PC-9 (cell line): ENCODE data around the gene ELOA2. TPM values are rescaled to one million over a fixed set of nuclear protein-coding genes. Genes with fewer than 3 reads are reported as not detected.

Experiments used
- Bru-seq: library from RNA; stranded (reverse); fragments of 400-500 nt; gene quantifications from one replicate; lab custom pipeline; 2021; lab: Mats Ljungman, UMichigan
- BruChase-seq, 2 experiments: library from RNA; stranded (reverse); fragments of 400-500 nt; gene quantifications; one replicate each; lab custom pipeline; 2021; lab: Mats Ljungman, UMichigan
- BruUV-seq: library from RNA; stranded (reverse); fragments of 400-500 nt; replicated peaks from 2 replicates; lab custom pipeline; 2021; lab: Mats Ljungman, UMichigan
- CTCF ChIA-PET: fragments of 300-600 bp; sonication (Branson Sonifier 250); formaldehyde crosslinking; loops from one replicate; lab custom pipeline; 2022; ENCODE audit warnings: antibody characterized with exemption; lab: Charles Lee
- POLR2A ChIA-PET: fragments of 300-600 bp; sonication (Branson Sonifier 250); formaldehyde crosslinking; loops from one replicate; lab custom pipeline; 2022; ENCODE audit warnings: antibody characterized with exemption; ENCODE audit not compliant: unreplicated experiment; lab: Charles Lee
- DNase-seq, 2 experiments: peaks; one replicate each; pipeline versions ENCODE4 v3.0.0 to v3.0.0-alpha.2; 2015 to 2022; ENCODE audit warnings: mixed read lengths in 1 of 2
- H2AFZ ChIP-seq: fragments of 200-600 bp; sonication (generic); 2 replicates; pipeline ENCODE4 v1.8.1; 2017; ENCODE audit warnings: antibody characterized with exemption
- H3F3A ChIP-seq: fragments of 200-600 bp; sonication (generic); 2 replicates; pipeline ENCODE4 v1.8.1; 2017; ENCODE audit warnings: antibody characterized with exemption, mild to moderate bottlenecking, low read depth; ENCODE audit not compliant: insufficient read depth
- H3K27ac ChIP-seq: fragments of 200-600 bp; sonication (generic); 2 replicates; pipeline ENCODE4 v1.6.1; 2016; ENCODE audit warnings: mixed run types
- H3K27me3 ChIP-seq: fragments of 200-600 bp; sonication (generic); 2 replicates; pipeline ENCODE4 v1.6.1; 2016; ENCODE audit warnings: low read depth, mixed run types; ENCODE audit not compliant: insufficient read depth
- H3K36me3 ChIP-seq: fragments of 200-600 bp; sonication (generic); 2 replicates; pipeline ENCODE4 v1.6.1; 2016; ENCODE audit warnings: low read depth, mixed run types
- H3K4me1 ChIP-seq: fragments of 200-600 bp; sonication (generic); replicated peaks from 2 replicates; pipeline ENCODE4 v1.6.1; 2016; ENCODE audit warnings: mixed run types; ENCODE audit not compliant: insufficient read depth
- H3K4me2 ChIP-seq: fragments of 200-600 bp; sonication (generic); 2 replicates; pipeline ENCODE4 v1.6.1; 2017; ENCODE audit warnings: mixed run types
- H3K4me3 ChIP-seq: fragments of 200-600 bp; sonication (generic); 2 replicates; pipeline ENCODE4 v1.6.1; 2016; ENCODE audit warnings: mixed run types
- H3K79me2 ChIP-seq: fragments of 200-600 bp; sonication (generic); 2 replicates; pipeline ENCODE4 v1.6.1; 2017; ENCODE audit warnings: low read depth, mixed run types
- H3K9me2 ChIP-seq: fragments of 200-600 bp; sonication (generic); 2 replicates; pipeline ENCODE4 v1.8.1; 2017; ENCODE audit warnings: mild to moderate bottlenecking; ENCODE audit not compliant: insufficient read depth
- H3K9me3 ChIP-seq: fragments of 200-600 bp; sonication (generic); 2 replicates; pipeline ENCODE4 v1.8.1; 2016; ENCODE audit warnings: low read depth; ENCODE audit not compliant: insufficient read depth
- H4K20me1 ChIP-seq: fragments of 200-600 bp; sonication (generic); 2 replicates; pipeline ENCODE4 v1.8.1; 2017; ENCODE audit not compliant: insufficient read depth
- EZH2 ChIP-seq: fragments of 200-600 bp; sonication (generic); IDR thresholded peaks from 2 replicates; pipeline ENCODE4 v1.8.0; 2017; ENCODE audit warnings: antibody characterized with exemption, low read depth
- intact Hi-C: fragments of 100-400 bp; cut with micrococcal nuclease; formaldehyde crosslinking; loops from one replicate; pipeline ENCODE4 v1.10.0; 2022; ENCODE audit not compliant: unreplicated experiment
- long read RNA-seq: library from polyadenylated mRNA; stranded (forward); transcript quantifications from one replicate; pipeline ENCODE4 v2.0.0, GENCODE V29; 2022
- total RNA-seq: library from RNA; stranded (reverse); gene quantifications from 2 replicates; pipeline ENCODE4 v1.2.3, GENCODE V29; 2021
- TF ChIP-seq, protein P1 (sequence below): fragments of 200-600 bp; sonication (generic); conservative IDR thresholded peaks from 2 replicates; pipeline ENCODE4 v1.6.1; 2017; ENCODE audit warnings: mixed run types, antibody characterized with exemption, mild to moderate bottlenecking, moderate library complexity

ELOA2 gene, protein sequence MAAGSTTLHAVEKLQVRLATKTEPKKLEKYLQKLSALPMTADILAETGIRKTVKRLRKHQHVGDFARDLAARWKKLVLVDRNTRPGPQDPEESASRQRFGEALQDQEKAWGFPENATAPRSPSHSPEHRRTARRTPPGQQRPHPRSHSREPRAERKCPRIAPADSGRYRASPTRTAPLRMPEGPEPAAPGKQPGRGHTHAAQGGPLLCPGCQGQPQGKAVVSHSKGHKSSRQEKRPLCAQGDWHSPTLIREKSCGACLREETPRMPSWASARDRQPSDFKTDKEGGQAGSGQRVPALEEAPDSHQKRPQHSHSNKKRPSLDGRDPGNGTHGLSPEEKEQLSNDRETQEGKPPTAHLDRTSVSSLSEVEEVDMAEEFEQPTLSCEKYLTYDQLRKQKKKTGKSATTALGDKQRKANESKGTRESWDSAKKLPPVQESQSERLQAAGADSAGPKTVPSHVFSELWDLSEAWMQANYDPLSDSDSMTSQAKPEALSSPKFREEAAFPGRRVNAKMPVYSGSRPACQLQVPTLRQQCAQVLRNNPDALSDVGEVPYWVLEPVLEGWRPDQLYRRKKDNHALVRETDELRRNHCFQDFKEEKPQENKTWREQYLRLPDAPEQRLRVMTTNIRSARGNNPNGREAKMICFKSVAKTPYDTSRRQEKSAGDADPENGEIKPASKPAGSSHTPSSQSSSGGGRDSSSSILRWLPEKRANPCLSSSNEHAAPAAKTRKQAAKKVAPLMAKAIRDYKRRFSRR
- total RNA-seq (not detected in 2 replicates), Bru-seq, nascent RNA (not detected), BruChase-seq, experiment 1, labeled RNA remaining after a 2-hour chase (not detected), BruChase-seq, experiment 2, labeled RNA remaining after a 6-hour chase (not detected)
- long read RNA-seq, result 0 reads

GRCh38 chr18:47035156-47035671 lies at the start of gene ELOA2:
Gene ELOA2 (minus strand): TSS chr18:47035621. CDS start chr18:47035264, 357 bp downstream.
- intact Hi-C loops, result no loop called here
- Histone ChIP-seq H3K4me3 (no peak within 1 kb of the TSS), H3K4me2 (no peak within 1 kb of the TSS), H4K20me1 (no peaks in the 10 kb centered on the region), H3K79me2 (no peaks in the 10 kb centered on the region), H3K9me2 (no peaks in the 10 kb centered on the region), H3K4me1 (no peaks in the 10 kb centered on the region), H2AFZ (no peak within 1 kb of the TSS), H3K27me3 (peaks cover 17% of the 10 kb centered on the region; the same call in 1 of the 2 replicates), H3F3A (no peaks in the 10 kb centered on the region), H3K36me3 (no peaks in the 10 kb centered on the region), H3K9me3 (no peaks in the 10 kb centered on the region), H3K27ac (no peak within 1 kb of the TSS)
- no peak for TF ChIP-seq EZH2
- TF ChIP-seq, protein P1, sequence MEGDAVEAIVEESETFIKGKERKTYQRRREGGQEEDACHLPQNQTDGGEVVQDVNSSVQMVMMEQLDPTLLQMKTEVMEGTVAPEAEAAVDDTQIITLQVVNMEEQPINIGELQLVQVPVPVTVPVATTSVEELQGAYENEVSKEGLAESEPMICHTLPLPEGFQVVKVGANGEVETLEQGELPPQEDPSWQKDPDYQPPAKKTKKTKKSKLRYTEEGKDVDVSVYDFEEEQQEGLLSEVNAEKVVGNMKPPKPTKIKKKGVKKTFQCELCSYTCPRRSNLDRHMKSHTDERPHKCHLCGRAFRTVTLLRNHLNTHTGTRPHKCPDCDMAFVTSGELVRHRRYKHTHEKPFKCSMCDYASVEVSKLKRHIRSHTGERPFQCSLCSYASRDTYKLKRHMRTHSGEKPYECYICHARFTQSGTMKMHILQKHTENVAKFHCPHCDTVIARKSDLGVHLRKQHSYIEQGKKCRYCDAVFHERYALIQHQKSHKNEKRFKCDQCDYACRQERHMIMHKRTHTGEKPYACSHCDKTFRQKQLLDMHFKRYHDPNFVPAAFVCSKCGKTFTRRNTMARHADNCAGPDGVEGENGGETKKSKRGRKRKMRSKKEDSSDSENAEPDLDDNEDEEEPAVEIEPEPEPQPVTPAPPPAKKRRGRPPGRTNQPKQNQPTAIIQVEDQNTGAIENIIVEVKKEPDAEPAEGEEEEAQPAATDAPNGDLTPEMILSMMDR, result no peak
- ChIA-PET POLR2A (no interaction called here), CTCF (no interaction called here)
- no TSS peak for BruUV-seq
- no peak for DNase-seq

GRCh38 chr18:47081578-47081977 lies 46.2 kb upstream of the ELOA2 start:
- Histone ChIP-seq H2AFZ (no peak overlapping the region), H3K4me1 (no peaks in the 10 kb centered on the region), H3K4me2 (no peak overlapping the region), H3K27ac (no peak overlapping the region), H3K27me3 (no peaks in the 10 kb centered on the region), H3K4me3 (no peak overlapping the region), H4K20me1 (no peaks in the 10 kb centered on the region), H3K9me2 (no peaks in the 10 kb centered on the region), H3F3A (no peaks in the 10 kb centered on the region), H3K9me3 (no peaks in the 10 kb centered on the region; the same call in 1 of the 2 replicates), H3K79me2 (no peaks in the 10 kb centered on the region), H3K36me3 (no peaks in the 10 kb centered on the region)
- ChIA-PET POLR2A (no interaction called here), CTCF (no interaction called here)
- no peak for DNase-seq
- TF ChIP-seq, protein P1, result no peak
- no peak for TF ChIP-seq EZH2
- BruUV-seq, result no TSS peak
- intact Hi-C loops, result no loop called here

- Histone ChIP-seq H3K9me2 (no peaks in the 10 kb centered on the region), H3K4me1 (no peaks in the 10 kb centered on the region), H3K4me3 (no peak overlapping the region), H3F3A (no peaks in the 10 kb centered on the region), H3K36me3 (no peaks in the 10 kb centered on the region), H3K4me2 (no peak overlapping the region), H3K9me3 (no peaks in the 10 kb centered on the region; the same call in 1 of the 2 replicates), H2AFZ (no peak overlapping the region), H3K79me2 (no peaks in the 10 kb centered on the region), H4K20me1 (no peaks in the 10 kb centered on the region), H3K27ac (no peak overlapping the region), H3K27me3 (no peaks in the 10 kb centered on the region)
- intact Hi-C loops, result no loop called here
- TF ChIP-seq, protein P1, result no peak
- no peak for TF ChIP-seq EZH2
- BruUV-seq, result no TSS peak
- ChIA-PET CTCF (no interaction called here), POLR2A (no interaction called here)
- DNase-seq, result no peak
These were observed 45.5 kb upstream of the ELOA2 start for GRCh38 chr18:47080872-47081271.
